ENCODE data around the gene IL18BP. TPM values are rescaled to one million over a fixed set of nuclear protein-coding genes. Genes with fewer than 3 reads are reported as not detected.

Gene IL18BP
- total RNA-seq, 1 donor from 2014 or later, result 15.2 TPM

- H3K79me2 ChIP-seq (ENCODE audit: insufficient read depth, low read length), result peaks cover 23% of the 10 kb centered on the region
- no peak overlapping the region for H3K4me2 ChIP-seq (ENCODE audit: low read length)
- FAIRE-seq, result no peak
- DNase-seq (ENCODE audit: low read depth), result no peak
- no peak overlapping the region for H3K4me3 Mint-ChIP-seq (ENCODE audit: unreplicated experiment)
- H3K27me3 Mint-ChIP-seq (ENCODE audit: low read depth, unreplicated experiment), result no peaks in the 10 kb centered on the region
- no peaks in the 10 kb centered on the region for H3K9me3 Mint-ChIP-seq (ENCODE audit: unreplicated experiment)
- H2AFZ ChIP-seq (ENCODE audit: low read depth, low read length), result no peak overlapping the region
- no peak overlapping the region for H3K9ac ChIP-seq (ENCODE audit: low read length)
- TF ChIP-seq CTCF (IDR thresholded peaks at IDR 0.05; ENCODE audit: insufficient read depth, low read depth, low read length) (peak; percentile 22), EZH2 (IDR thresholded peaks at IDR 0.05; ENCODE audit: insufficient read depth, low read length) (no peak)
- H3K4me1 Mint-ChIP-seq (ENCODE audit: low read depth, unreplicated experiment), result peaks cover 3% of the 10 kb centered on the region
- peaks cover 75% of the 10 kb centered on the region for H4K20me1 ChIP-seq (ENCODE audit: insufficient read depth, low read length)
- no peak overlapping the region for H3K27ac ChIP-seq (ENCODE audit: low read depth, low read length)
- H3K9me3 ChIP-seq (ENCODE audit: insufficient read depth, low read depth, low read length), result no peaks in the 10 kb centered on the region
- H3K36me3 Mint-ChIP-seq (ENCODE audit: low read depth, unreplicated experiment), result peaks cover 34% of the 10 kb centered on the region
- H3K4me1 ChIP-seq (ENCODE audit: insufficient read depth, low read length), result peaks cover 13% of the 10 kb centered on the region
- H3K36me3 ChIP-seq (ENCODE audit: insufficient read depth, low read length), result peaks cover 67% of the 10 kb centered on the region
- H3K4me3 ChIP-seq (ENCODE audit: insufficient read depth, low read depth, low read length), result no peak overlapping the region
- peak overlapping the region; percentile 20 for H3K27ac Mint-ChIP-seq (ENCODE audit: unreplicated experiment)
- H3K27me3 ChIP-seq (ENCODE audit: insufficient read depth, low read length), result no peaks in the 10 kb centered on the region
Observed at GRCh38 chr11:72015511-72016061, 16.9 kb downstream of the IL18BP start.

DNA sequence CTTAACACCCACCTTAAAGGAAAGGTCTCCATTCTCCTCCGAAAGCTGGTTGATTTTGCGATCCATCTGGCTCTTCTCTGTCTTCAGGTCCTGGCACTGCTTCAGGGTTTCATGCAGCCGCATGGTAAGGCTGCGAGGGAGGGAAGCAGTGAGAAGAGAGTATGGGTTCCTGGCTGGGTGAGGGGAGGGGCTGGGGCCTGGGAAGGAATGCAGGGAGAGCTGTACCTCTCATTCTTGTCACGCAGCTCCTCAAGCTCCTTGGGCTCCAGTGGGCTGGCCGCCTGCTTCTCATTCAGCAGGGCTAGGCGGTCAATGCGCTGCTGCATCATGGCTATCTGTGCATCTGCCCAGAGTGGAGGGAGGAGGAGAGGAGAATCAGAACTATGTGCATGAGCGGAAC lies 19.5 kb downstream of the IL18BP start:
- Mint-ChIP-seq H3K36me3 (ENCODE audit: low read depth, unreplicated experiment) (peaks cover 25% of the 10 kb centered on the region), H3K9me3 (ENCODE audit: unreplicated experiment) (no peaks in the 10 kb centered on the region), H3K4me3 (ENCODE audit: unreplicated experiment) (no peak overlapping the region), H3K27me3 (ENCODE audit: low read depth, unreplicated experiment) (no peaks in the 10 kb centered on the region), H3K4me1 (ENCODE audit: low read depth, unreplicated experiment) (peaks cover 3% of the 10 kb centered on the region), H3K27ac (ENCODE audit: unreplicated experiment) (peak overlapping the region; percentile 31)
- Histone ChIP-seq H3K9me3 (ENCODE audit: insufficient read depth, low read depth, low read length) (no peaks in the 10 kb centered on the region), H3K4me1 (ENCODE audit: insufficient read depth, low read length) (peaks cover 8% of the 10 kb centered on the region), H3K9ac (ENCODE audit: low read length) (no peak overlapping the region), H3K27me3 (ENCODE audit: insufficient read depth, low read length) (no peaks in the 10 kb centered on the region), H3K36me3 (ENCODE audit: insufficient read depth, low read length) (peaks cover 71% of the 10 kb centered on the region), H2AFZ (ENCODE audit: low read depth, low read length) (no peak overlapping the region), H3K4me2 (ENCODE audit: low read length) (no peak overlapping the region), H3K79me2 (ENCODE audit: insufficient read depth, low read length) (peaks cover 18% of the 10 kb centered on the region), H4K20me1 (ENCODE audit: insufficient read depth, low read length) (peaks cover 49% of the 10 kb centered on the region), H3K27ac (ENCODE audit: low read depth, low read length) (no peak overlapping the region), H3K4me3 (ENCODE audit: insufficient read depth, low read depth, low read length) (no peak overlapping the region)
- FAIRE-seq (no peak), DNase-seq (ENCODE audit: low read depth) (no peak)
- TF ChIP-seq CTCF (IDR thresholded peaks at IDR 0.05; ENCODE audit: insufficient read depth, low read depth, low read length) (no peak), EZH2 (IDR thresholded peaks at IDR 0.05; ENCODE audit: insufficient read depth, low read length) (no peak)

- no peaks in the 10 kb centered on the region for H3K9me3 ChIP-seq (ENCODE audit: insufficient read depth, low read depth, low read length)
- H3K27me3 ChIP-seq (ENCODE audit: insufficient read depth, low read length), result no peaks in the 10 kb centered on the region
- H3K27ac ChIP-seq (ENCODE audit: low read depth, low read length), result no peak overlapping the region
- no peak for FAIRE-seq
- peaks cover 6% of the 10 kb centered on the region for H3K4me1 ChIP-seq (ENCODE audit: insufficient read depth, low read length)
- Mint-ChIP-seq H3K4me3 (ENCODE audit: unreplicated experiment) (no peak overlapping the region), H3K27ac (ENCODE audit: unreplicated experiment) (no peak overlapping the region), H3K27me3 (ENCODE audit: low read depth, unreplicated experiment) (no peaks in the 10 kb centered on the region), H3K4me1 (ENCODE audit: low read depth, unreplicated experiment) (peaks cover 19% of the 10 kb centered on the region), H3K36me3 (ENCODE audit: low read depth, unreplicated experiment) (peaks cover 5% of the 10 kb centered on the region), H3K9me3 (ENCODE audit: unreplicated experiment) (no peaks in the 10 kb centered on the region)
- peak overlapping the region; percentile 12 for H3K9ac ChIP-seq (ENCODE audit: low read length)
- peaks cover 43% of the 10 kb centered on the region for H3K79me2 ChIP-seq (ENCODE audit: insufficient read depth, low read length)
- TF ChIP-seq EZH2 (IDR thresholded peaks at IDR 0.05; ENCODE audit: insufficient read depth, low read length) (no peak), CTCF (IDR thresholded peaks at IDR 0.05; ENCODE audit: insufficient read depth, low read depth, low read length) (no peak)
- H2AFZ ChIP-seq (ENCODE audit: low read depth, low read length), result no peak overlapping the region
- no peak overlapping the region for H3K4me3 ChIP-seq (ENCODE audit: insufficient read depth, low read depth, low read length)
- H4K20me1 ChIP-seq (ENCODE audit: insufficient read depth, low read length), result peaks cover 52% of the 10 kb centered on the region
- peaks cover 59% of the 10 kb centered on the region for H3K36me3 ChIP-seq (ENCODE audit: insufficient read depth, low read length)
- no peak overlapping the region for H3K4me2 ChIP-seq (ENCODE audit: low read length)
- DNase-seq (ENCODE audit: low read depth), result no peak
Observed at GRCh38 chr11:72023335-72023734, 24.6 kb downstream of the IL18BP start.
